Left ventricle myocardium inferior (tissue), 1 donor: Measurements from ENCODE around the gene CERS6. TPM values are rescaled to one million over a fixed set of nuclear protein-coding genes. Genes with fewer than 3 reads are reported as not detected.

ENCODE experiments used
- DNase-seq: peaks from one replicate; pipeline ENCODE4 v3.0.0-alpha.2; 2020
- H3K27ac ChIP-seq: fragments of 200-600 bp; replicated peaks from 2 replicates; pipeline ENCODE4 v1.8.0; 2021
- H3K27me3 ChIP-seq: fragments of 200-600 bp; 2 replicates; pipeline ENCODE4 v1.8.0; 2021; ENCODE audit warnings: low read depth
- H3K36me3 ChIP-seq: fragments of 200-600 bp; 2 replicates; pipeline ENCODE4 v1.8.0; 2021
- H3K4me1 ChIP-seq: fragments of 200-600 bp; 2 replicates; pipeline ENCODE4 v1.8.0; 2021
- H3K4me3 ChIP-seq: fragments of 200-600 bp; 2 replicates; pipeline ENCODE4 v1.8.0; 2021; ENCODE audit warnings: mild to moderate bottlenecking, moderate library complexity
- H3K9me3 ChIP-seq: fragments of 200-600 bp; replicated peaks from 2 replicates; pipeline ENCODE4 v1.8.0; 2021
- CTCF ChIP-seq: fragments of 200-600 bp; IDR thresholded peaks from 2 replicates; pipeline ENCODE4 v1.8.0; 2021; ENCODE audit warnings: antibody characterized with exemption, mild to moderate bottlenecking, borderline replicate concordance
- intact Hi-C: fragments of 100-400 bp; cut with micrococcal nuclease; formaldehyde crosslinking; loops from one replicate; pipeline ENCODE4 v1.11.0; 2022
- total RNA-seq: library from RNA; stranded (reverse); fragmentation: NEBNext Ultra II Directional; extraction: Animal tissue kit (Norgen Biotek cat#: 25700); gene quantifications from one replicate; pipeline ENCODE4 v1.2.1, GENCODE V29; 2021
- donor health status: DM: no; HTN: yes; CAD: no; lungs with severe emphysema.

CERS6 gene
- total RNA-seq, 1 donor from 2014 or later = 68.9 TPM

- intact Hi-C loops = no loop called here
- Histone ChIP-seq H3K9me3 (no peaks in the 10 kb centered on the region), H3K4me3 (no peak overlapping the region), H3K27me3 (no peaks in the 10 kb centered on the region), H3K27ac (peak overlapping the region; percentile 43), H3K4me1 (peaks cover 45% of the 10 kb centered on the region), H3K36me3 (no peaks in the 10 kb centered on the region)
- no peak for DNase-seq
- no peak for TF ChIP-seq CTCF
These were observed 286.3 kb downstream of the CERS6 start for GRCh38 chr2:168742258-168742932.

- no peaks in the 10 kb centered on the region for H3K27me3 ChIP-seq
- intact Hi-C loops = no loop called here
- TF ChIP-seq CTCF = no peak
- no peaks in the 10 kb centered on the region for H3K9me3 ChIP-seq
- H3K4me3 ChIP-seq = no peak overlapping the region
- H3K36me3 ChIP-seq = no peaks in the 10 kb centered on the region
- H3K4me1 ChIP-seq = peaks cover 53% of the 10 kb centered on the region
- no peak overlapping the region for H3K27ac ChIP-seq
- DNase-seq = no peak
These were observed 288.8 kb downstream of the CERS6 start for GRCh38 chr2:168744844-168745243.

GRCh38 chr2:168748461-168748860 is 292.4 kb downstream of the CERS6 start:
- no peak overlapping the region for H3K27ac ChIP-seq
- intact Hi-C loops = no loop called here
- TF ChIP-seq CTCF = no peak
- H3K9me3 ChIP-seq = no peaks in the 10 kb centered on the region
- no peaks in the 10 kb centered on the region for H3K27me3 ChIP-seq
- no peak overlapping the region for H3K4me3 ChIP-seq
- no peaks in the 10 kb centered on the region for H3K36me3 ChIP-seq
- DNase-seq = no peak
- peaks cover 56% of the 10 kb centered on the region for H3K4me1 ChIP-seq

GRCh38 chr2:168749297-168749696 is 293.2 kb downstream of the CERS6 start:
- Histone ChIP-seq H3K27me3 (no peaks in the 10 kb centered on the region), H3K36me3 (no peaks in the 10 kb centered on the region), H3K9me3 (no peaks in the 10 kb centered on the region), H3K4me3 (no peak overlapping the region), H3K4me1 (peaks cover 56% of the 10 kb centered on the region), H3K27ac (no peak overlapping the region)
- intact Hi-C loops = no loop called here
- TF ChIP-seq CTCF = no peak
- no peak for DNase-seq

GRCh38 chr2:168751104-168751740 is 295.1 kb downstream of the CERS6 start:
- Histone ChIP-seq H3K9me3 (no peaks in the 10 kb centered on the region), H3K27ac (peak overlapping the region; percentile 49), H3K4me3 (no peak overlapping the region), H3K36me3 (no peaks in the 10 kb centered on the region), H3K4me1 (peaks cover 59% of the 10 kb centered on the region), H3K27me3 (no peaks in the 10 kb centered on the region)
- no peak for TF ChIP-seq CTCF
- intact Hi-C loops = no loop called here
- no peak for DNase-seq
